Natural killer cell treated with Interleukin-12 subunit alpha and Interleukin-12 subunit beta and Interleukin-15 and Interleukin-18, amount 100 ng/mL, for 72 hours (primary cell): Measurements from ENCODE around the gene EPPIN. TPM values are rescaled to one million over a fixed set of nuclear protein-coding genes. Genes with fewer than 3 reads are reported as not detected.

Source experiments
- total RNA-seq, 2 donors: library from RNA; stranded (reverse); gene quantifications; one replicate each; pipeline ENCODE4 v1.2.3, GENCODE V29; 2022

EPPIN gene
- total RNA-seq, 2 donors from 2014 or later: not detected

Other genes with a start within 250 kb of the EPPIN start
- gene RBPJL, start 240.6 kb downstream of the EPPIN start, total RNA-seq: not detected
- 1 to 10 TPM in 1 of 2 donors, under 1 TPM in 1; 0.31 to 1.4 TPM for gene MATN4, start 239.1 kb downstream of the EPPIN start, total RNA-seq
- 10 to 100 TPM; 23.3 to 43.5 TPM for gene SDC4, start 199.0 kb downstream of the EPPIN start, total RNA-seq
- gene SYS1, start 184.2 kb downstream of the EPPIN start, total RNA-seq: 10 to 100 TPM; 23.3 to 31.4 TPM
- not detected for gene TP53TG5, start 169.1 kb downstream of the EPPIN start, total RNA-seq
- gene DBNDD2, start 139.1 kb downstream of the EPPIN start, total RNA-seq: 1 to 10 TPM; 6.1 to 6.4 TPM
- 10 to 100 TPM; 73.0 to 86.6 TPM for gene PIGT, start 131.3 kb downstream of the EPPIN start, total RNA-seq
- gene WFDC2, start 77.6 kb downstream of the EPPIN start, total RNA-seq: not detected
- not detected for gene SPINT3, start 31.8 kb downstream of the EPPIN start, total RNA-seq
- not detected for gene WFDC6, start 7.9 kb downstream of the EPPIN start, total RNA-seq
- gene WFDC8, start 31.9 kb upstream of the EPPIN start, total RNA-seq: not detected
- not detected for gene WFDC10A, start 82.3 kb upstream of the EPPIN start, total RNA-seq
- not detected for gene WFDC9, start 83.9 kb upstream of the EPPIN start, total RNA-seq
- gene WFDC11, start 122.8 kb upstream of the EPPIN start, total RNA-seq: not detected
- gene WFDC13, start 154.6 kb upstream of the EPPIN start, total RNA-seq: not detected
- gene WFDC10B, start 157.6 kb upstream of the EPPIN start, total RNA-seq: not detected
- not detected for gene SPINT4, start 174.9 kb upstream of the EPPIN start, total RNA-seq
- gene WFDC3, start 244.5 kb upstream of the EPPIN start, total RNA-seq: not detected
- 10 to 100 TPM; 25.5 to 30.4 TPM for gene DNTTIP1, start 244.6 kb upstream of the EPPIN start, total RNA-seq